Neural cell (in vitro differentiated cells): ENCODE results near the gene MACF1.

Experiments used
- EP300 ChIP-seq: fragments of 450-650 bp; conservative IDR thresholded peaks from 2 replicates; pipeline ENCODE4 v1.6.1; 2014; ENCODE audit warnings: antibody characterized with exemption, mild to moderate bottlenecking, moderate library complexity; ENCODE audit not compliant: poor library complexity, severe bottlenecking
- EZH2 ChIP-seq: fragments of 200-600, 300-800 bp; shearing (Covaris generic), sonication (generic); IDR thresholded peaks from 2 replicates; pipeline ENCODE4 v1.6.1; 2014; ENCODE audit warnings: antibody characterized with exemption, low read length, borderline replicate concordance, mild to moderate bottlenecking; ENCODE audit not compliant: insufficient read depth, poor library complexity, severe bottlenecking
- POLR2AphosphoS5 ChIP-seq: IDR thresholded peaks from 2 replicates; pipeline ENCODE4 v1.6.1; 2012
- RAD21 ChIP-seq: fragments of 450-650 bp; conservative IDR thresholded peaks from 2 replicates; pipeline ENCODE4 v1.6.1; 2014; ENCODE audit warnings: antibody characterized with exemption, mild to moderate bottlenecking, moderate library complexity
- TF ChIP-seq, protein P1 (sequence below): fragments of 450-650 bp; IDR thresholded peaks from 2 replicates; pipeline ENCODE4 v1.5.1; 2014; ENCODE audit warnings: antibody characterized with exemption, mild to moderate bottlenecking, moderate library complexity; ENCODE audit not compliant: poor library complexity, severe bottlenecking

DNA sequence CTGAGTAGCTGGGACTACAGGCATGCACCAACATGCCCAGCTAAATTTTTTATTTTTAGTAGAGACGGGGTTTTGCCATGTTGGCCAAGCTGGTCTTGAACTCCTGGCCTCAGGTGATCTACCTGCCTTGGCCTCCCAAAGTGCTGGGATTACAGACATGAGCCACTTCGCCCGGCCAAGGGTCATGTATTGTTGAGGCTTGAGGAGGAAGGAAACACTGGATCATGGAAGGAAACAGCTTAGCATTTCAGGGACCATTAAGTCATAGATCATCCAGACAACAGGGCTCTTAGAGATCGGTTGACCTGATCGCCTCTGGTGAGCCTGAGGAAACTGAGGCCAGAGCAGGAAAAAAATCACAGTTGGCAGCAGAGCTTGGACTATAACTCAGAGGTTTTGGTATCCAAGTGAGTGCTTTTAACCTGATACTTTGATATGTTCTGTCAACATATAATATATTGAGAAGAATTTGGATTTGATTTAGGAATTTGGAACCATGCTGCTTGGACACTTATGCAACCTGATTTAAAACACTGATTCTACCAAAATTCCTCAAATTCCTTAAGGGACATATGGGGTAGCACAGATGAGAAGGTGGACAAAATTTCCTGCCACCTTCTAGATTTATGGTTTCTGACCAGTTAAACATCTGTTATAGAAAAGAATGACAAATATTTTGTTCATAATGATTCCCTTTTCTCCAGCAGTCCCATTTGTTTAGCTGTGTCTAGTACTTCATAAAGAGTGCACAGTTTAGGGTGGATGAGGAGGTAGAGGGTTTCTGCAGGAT lies 273.8 kb downstream of the MACF1 start:
- TF ChIP-seq, protein P1, sequence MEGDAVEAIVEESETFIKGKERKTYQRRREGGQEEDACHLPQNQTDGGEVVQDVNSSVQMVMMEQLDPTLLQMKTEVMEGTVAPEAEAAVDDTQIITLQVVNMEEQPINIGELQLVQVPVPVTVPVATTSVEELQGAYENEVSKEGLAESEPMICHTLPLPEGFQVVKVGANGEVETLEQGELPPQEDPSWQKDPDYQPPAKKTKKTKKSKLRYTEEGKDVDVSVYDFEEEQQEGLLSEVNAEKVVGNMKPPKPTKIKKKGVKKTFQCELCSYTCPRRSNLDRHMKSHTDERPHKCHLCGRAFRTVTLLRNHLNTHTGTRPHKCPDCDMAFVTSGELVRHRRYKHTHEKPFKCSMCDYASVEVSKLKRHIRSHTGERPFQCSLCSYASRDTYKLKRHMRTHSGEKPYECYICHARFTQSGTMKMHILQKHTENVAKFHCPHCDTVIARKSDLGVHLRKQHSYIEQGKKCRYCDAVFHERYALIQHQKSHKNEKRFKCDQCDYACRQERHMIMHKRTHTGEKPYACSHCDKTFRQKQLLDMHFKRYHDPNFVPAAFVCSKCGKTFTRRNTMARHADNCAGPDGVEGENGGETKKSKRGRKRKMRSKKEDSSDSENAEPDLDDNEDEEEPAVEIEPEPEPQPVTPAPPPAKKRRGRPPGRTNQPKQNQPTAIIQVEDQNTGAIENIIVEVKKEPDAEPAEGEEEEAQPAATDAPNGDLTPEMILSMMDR, result no peak
- TF ChIP-seq EZH2 (no peak), POLR2AphosphoS5 (no peak), RAD21 (no peak), EP300 (no peak)
